NCI-H2081 treated with DMSO at 0.1 percent for 48 hours (cell line): Measurements from ENCODE around the gene BBC3.
"Not testable (repeated sequence)": the region's sequence is repeated elsewhere in the genome, so short reads cannot be mapped to it uniquely, and the experiment has no call there.

ENCODE experiments used
- DNase-seq: peaks from one replicate; lab custom pipeline; 2025; lab: John Stamatoyannopoulos, UW

BBC3 gene

DNA sequence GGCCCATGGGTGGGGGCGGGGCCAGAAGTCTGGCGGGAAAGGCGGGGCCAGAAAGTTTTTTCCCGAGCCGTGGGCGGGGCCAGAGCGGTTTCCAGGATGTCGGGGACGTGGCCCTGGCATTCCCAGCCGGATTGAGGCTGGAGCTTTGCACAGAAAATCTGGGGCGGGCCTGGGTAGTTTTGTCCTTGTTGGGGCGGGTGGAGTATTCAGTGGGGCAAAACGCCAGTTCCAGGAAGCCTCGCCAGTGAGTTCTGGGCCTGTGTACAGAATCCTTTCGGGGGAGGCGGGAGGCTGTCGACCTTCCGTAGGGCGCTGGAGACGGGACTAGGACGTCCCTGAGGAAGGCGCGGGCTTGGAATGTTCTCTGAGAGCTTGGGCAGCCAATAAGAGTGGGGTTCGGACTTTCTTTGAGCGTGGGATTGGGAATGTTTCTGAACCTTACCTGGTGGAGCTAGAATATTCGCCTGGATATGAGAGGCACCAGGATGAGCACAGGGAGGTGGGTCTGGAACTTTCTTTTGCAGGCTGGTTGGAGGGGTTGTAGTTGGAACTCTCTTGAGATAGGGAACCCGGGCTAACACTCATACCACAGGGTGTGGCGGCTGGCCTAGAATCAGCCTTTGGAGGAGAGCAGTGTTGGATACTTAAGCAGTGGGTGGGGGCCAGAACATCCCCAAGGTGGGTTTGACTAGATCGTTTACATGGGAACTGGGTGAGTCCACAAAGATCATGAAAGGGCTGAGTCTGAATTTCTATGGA is 26.6 kb upstream of the BBC3 start:
- DNase-seq, result no peak

DNA sequence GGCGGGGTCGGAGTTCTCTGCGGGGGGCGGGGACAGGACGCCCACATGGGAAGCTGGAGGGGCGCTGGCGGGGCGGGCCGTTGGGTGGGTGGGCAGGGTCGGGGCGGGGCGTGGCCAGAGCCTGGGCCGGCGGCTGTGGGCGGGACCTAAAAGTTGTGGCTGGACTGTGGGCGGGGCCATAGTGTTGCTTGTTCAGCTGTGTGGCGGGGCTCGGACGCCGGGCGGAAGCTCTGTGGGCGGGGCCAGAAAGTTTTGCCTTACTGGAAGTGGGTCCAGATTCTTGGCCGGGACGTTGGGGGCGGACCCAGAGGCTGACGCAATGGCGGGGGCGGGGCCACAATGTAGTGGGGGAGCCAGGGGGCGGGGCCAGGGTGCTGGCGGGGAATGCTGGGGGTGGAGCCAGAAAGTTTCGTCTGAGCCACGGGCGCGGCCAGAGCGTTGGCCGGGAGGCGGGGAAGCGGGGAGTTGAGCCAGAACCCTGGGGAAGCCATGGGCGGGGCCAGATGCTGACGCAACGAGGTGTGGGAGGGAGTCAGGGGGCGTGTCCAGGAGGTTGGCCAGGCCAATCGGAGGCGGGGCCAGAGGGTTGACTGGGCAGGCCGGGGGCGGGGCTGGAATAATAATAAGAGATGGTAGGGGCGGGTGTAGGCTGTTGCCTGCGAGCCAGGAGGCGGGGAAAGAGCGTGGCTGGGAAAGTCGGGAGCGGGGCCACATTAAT is 25.9 kb upstream of the BBC3 start:
- DNase-seq, result peak; percentile 88

DNA sequence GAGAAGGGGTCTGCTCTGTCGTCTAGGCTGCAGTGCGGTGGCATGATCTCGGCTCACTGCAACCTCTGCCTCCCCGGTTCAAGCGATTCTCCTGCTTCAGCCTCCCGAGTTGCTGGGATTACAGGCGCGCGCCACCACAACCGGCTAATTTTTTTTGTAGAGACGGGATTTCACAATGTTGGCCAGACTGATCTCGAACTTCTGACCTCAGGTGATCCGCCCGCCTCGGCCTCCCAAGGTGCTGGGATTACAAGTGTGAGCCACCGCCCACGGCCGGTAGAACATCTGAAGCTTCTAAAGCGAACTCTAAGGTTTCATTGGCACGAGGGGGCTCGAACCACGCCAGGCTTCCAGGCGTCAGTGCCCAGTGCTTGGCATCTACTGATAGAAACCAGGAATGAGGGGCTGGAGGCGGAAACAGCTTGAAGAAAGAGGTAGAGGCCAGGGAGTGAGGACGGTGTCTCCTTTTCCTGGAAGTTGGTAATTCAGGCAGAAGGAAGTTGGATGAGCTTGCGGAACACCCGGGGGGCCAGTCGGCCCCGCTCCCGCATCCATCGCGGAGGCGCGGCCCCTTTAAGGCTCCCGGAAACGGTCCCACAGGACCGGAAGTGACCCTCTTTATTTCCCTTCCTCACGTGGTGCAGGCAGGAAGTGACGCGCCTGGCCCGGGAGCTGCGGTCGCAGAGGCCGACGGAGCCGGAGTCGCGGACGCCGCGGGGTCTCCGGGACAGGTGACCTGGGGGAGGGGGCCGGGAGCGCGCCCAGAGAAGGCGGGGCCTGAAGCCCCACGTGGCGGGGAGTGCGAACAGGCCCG is 25.1 kb upstream of the BBC3 start, which contains the start of gene CCDC9:
Gene CCDC9 (plus strand): TSS at position 647 of the 814 bp plus-strand sequence. CDS start 1,876 bp downstream, outside the sequence.
- DNase-seq, result peak; percentile 87

DNA sequence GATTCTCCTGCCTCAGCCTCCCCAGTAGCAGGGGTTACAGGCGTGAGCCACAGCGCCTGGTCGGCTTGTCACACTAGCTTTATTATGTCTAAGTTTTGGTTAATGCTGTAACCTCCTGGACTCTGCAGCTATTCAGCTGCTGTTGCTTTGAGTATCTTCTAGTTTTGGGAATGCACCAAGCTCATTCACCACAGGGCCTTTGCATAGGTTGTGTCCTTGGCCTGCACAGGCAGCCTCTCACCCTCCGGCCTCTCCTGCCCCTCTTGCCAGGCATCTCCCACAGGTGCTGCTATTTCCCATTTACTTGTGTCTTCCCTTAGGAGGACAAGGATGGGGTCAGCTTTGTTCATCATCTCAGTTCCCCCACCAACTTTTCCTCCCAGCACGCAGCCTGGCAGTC is 23.0 kb upstream of the BBC3 start:
- no peak for DNase-seq

DNA sequence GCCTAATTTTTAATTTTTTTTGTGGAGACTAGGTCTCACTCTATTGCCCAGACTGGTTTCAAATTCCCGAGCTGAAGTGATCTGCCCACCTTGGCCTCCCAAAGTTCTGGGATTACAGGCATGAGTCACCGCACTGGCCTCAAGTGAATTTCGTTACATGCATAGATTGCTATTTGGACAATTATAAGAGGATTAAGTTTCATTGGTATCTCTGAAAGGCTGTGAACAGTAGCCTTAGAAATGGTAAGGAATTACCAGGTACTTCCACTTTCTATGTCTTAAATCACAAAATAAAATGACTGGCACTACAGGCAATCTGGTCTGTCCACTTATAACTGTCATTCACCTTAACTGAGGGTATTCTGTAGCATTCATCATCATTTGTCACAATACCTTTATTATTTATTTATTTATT is 22.5 kb upstream of the BBC3 start:
- no peak for DNase-seq

DNA sequence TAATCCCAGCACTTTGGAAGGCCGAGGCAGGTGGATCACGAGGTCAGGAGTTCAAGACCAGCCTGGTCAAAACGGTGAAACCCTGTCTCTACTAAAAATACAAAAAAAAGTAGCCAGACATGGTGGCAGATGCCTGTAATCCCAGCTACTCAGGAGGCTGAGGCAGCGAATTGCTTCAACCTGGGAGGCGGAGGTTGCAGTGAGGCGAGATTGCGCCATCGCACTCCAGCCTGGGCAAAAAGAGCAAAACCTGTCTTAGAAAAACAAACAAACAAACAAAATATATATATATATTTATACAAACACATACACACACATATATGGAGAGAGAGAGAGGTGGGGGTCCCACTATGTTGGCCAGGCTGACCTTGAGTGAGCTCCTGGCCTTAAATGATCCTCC is 22.0 kb upstream of the BBC3 start:
- not testable (repeated sequence) for DNase-seq

DNA sequence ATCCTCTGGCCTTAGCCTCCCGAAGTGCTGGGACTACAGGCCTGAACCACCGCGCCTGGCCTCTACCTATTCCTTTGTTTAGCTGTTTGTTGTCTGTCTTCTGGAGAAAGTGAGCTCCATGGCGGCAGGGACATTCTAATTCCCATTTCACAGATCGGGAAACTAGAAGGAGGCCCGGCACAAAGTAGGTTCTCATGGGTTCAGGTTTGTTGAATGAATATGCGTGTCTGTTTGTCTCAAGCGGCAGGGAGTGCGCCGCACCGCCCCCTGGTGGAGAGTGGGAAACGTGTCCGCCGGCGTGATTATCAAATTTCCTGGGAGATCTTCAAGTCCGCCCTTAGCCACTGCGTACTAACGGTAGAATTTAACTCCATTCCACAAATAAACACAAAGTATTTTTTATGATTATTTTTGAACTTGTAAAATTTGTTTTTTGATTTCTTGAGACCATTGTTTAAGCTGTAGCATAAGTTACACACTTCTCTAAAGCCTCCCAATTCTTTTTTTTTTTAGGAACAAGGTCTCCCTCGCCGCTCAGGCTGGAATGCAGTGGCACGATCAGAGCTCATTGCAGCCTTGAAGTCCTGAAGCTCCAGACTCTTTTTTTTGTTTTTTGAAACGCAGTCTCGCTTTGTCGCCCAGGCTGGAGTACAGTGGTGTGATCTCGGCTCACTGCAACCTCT is 16.4 kb upstream of the BBC3 start:
- DNase-seq, result no peak

DNA sequence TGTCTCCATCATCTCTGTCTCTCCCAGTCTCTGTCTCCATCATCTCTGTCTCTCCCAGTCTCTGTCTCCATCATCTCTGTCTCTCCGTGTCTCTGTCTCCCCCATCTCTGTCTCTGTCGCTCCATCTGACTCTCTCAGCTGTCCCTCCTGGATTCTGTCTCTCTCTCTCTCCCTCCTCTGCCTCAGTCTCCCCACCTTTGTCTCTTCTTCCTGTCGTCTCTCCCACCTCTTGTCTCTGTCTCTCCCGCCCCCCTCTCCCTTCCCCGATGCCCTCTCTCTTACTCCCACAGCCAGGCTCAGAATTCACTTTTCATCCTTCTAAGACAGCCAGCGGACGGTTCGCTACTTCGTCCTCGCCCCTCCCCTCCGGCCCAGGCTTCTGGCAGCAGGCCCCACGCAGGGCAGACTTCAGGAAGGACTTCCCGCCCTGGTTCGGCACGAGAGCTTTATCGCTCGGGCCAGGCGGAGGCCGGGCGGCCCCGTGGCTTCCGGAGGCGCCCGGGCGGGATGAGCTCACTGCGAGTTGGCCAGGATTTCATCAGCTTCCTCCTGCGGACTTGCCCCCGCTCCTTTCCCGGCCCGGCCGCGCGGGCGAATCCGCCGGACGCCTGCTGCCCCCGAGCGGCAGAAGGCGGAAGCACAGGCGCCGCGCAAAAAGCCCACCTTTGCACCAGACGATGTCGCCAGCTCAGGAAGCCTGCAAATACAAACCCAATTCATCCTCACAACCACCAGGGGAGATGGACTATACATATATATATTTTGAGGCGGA is 13.0 kb upstream of the BBC3 start:
- DNase-seq, result peak; percentile 49

DNA sequence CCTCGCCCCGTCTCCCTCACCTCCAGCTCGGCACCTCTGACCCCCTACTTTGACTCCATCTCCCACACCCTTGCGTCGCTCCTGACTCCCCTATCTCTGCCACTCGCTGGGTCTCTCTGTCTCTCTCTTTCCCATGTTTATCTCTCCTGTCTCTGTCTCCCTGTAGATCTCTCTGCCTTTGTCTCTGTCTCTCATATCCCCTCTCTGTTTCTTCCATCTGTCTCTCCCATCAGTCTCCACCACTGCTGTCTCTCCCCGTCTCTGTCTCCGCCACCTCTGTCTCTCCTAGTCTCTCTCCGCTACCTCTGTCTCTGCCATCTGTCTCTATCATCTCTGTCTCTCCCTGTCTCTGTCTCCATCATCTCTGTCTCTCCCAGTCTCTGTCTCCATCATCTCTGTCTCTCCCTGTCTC is 12.4 kb upstream of the BBC3 start:
- DNase-seq, result no peak

DNA sequence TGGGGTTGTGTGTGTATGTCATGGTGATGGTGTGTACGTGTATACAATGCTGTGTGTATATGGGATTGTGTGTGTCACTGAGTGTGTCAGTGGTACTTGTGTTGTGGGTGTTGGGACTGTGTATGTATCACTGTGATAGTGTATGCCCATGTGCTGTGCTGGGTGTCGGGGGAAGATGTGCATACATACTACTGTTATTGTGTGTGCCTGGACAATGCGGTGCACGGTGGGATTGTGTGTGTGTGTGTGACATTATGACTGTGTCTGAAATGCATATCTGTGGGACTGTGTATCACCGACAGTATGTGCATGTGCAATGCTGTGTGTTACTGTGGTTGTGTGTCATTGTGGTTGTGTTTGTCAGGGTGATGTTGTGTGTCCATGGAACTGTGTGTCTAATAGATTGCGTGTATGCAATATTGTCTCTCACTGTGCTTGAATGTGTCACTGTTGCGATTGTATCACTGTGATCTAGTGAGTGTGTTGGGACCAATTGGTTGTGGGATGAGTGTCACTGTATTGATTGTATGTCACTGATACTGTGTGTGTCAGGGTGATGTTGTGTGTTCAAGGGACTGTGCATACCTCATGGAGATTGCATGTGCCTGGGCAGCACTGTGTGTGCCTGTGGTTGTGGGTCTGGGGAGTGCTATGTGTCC is 11.0 kb upstream of the BBC3 start:
- no peak for DNase-seq

DNA sequence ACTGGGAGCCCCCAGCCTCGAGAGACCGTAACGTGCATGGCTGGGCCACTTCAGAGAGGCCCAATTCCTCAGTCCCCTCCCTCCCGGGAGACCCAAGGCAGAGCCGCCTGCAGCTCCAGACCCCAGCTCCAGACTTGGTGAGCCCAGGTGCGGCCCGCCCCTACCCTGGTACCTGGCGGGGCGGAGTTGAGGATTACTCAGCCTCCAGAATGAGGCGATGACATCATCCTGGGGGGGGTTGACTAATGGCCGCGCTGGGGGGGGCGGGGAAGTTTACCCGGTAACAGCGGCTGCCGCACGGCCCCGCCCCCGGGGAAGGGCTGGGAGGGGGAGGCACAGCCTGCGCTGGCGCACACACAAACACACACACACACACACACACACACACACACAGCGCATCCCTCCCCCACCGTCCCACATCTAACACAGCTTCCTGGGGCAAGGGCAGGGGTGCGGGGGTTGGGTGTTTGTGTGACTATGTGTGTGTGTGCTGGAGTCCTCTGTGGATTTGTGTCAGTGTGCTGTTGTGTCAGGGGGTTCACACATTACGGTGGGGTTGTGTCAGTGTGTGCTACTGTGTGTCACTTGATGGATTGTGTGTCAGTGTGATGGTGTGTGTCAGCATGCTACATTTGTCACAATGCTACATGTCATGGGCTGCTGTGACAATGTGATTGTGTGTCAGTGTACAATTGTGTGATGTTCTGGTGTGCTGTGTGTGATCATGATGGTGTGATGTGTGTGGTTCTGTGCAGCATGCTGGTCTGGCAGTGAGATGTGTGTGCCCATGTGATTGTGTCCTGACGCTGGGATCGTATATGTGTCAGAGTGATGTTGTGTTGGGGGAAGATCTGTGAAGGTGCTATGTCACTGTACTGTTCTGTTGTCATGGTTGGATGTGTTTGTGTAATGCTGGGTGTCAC is 10.3 kb upstream of the BBC3 start:
- no peak for DNase-seq

DNA sequence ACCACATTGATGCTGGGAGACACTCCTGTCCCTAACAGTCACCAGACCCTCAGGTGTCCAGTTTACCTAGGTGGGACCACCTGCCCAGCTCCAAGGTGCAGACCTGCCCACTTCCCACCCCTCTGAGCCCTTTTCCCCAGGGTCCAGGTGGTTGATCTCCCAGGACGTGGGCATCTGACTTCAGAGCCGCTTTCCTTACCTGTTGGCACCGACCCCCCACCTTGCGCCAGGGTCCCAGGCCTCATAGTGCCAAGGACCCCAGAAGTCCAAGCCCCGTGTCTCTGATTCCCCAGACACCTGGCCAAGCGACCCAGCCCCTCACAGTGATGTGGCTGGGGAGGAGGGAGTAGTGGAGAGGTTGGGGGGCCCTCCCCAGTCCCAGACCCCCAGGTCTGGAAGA is 9.6 kb upstream of the BBC3 start:
- DNase-seq, result no peak

DNA sequence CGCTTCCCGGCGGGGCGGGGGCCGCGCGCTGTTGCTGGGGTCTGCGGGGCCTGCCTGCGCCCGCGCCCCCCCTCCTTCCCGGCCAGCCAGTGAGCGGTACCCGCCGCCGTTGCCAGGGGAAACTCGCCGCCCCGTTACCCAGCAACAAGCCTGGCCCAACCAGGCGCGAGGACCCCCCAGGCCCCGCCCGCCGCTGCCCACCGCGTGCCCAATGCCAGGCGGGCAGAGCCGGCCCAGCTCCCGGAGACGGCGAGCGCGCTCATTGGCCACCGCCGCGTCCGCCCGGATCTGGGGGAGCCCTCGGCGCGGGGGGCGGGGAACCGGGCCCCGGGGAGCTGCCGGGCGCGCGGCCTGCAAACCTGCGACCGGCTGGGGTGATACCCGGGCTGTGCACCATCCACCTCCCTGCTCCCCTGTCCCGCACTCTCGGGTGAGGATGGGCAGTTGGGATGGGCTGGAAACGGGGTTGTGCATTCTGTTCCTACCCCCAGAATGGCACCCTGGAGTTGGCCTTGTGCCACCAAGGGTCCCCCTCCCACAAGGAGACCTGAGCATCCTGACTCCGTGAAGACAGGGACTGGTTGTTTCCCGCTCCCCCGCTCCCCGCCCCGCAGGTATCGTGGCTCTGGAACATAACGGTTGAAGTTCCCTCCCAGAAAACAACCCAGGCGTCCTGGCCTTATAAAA is 8.8 kb upstream of the BBC3 start:
- peak; percentile 9 for DNase-seq

DNA sequence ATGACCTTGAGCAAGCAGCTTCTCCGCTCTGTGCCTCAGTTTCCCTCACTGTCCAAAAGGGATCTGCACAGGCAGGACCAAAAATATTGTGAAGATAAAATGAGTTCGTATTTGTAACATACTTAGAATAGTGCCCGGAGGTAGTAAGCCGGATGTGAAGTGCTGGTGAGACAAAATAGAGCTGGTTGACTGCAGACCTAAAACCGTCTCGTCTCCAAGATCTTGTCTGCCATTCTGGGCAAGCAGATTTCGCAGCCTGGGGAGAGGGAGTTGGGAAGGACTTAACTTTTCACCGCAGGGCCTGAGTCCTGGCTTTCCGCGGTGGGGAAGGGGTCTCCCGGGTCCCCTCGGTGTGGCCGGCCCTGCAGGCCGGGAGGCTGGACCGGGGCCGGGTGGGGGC is 8.2 kb upstream of the BBC3 start:
- DNase-seq, result no peak

DNA sequence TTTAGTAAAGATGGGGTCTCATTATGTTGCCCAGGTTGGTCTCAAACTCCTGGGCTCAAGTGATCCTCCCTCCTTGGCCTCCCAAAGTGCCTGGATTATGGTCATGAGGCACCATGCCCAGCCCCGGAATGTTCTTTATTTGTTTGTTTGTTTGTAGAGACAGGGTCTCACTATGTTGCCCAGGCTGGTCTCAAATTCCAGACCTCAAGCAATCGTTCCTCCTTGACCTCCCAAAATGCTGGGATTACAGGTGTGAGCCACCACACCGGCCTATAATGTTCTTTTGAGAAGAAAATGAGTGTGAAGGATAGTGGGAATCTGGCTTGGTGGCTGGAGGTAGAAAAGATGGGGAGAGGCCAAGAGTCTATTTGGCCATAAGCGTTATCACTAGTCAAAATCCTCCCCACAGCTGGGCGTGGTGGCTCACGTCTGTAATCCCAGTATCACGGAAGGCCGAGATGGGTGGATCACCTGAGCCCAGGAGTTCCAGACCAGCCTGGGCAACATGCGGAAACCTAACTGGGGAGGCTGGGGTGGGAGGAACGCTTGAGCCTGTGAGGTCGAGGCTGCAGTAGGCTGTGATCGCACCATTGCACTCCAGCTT is 5.2 kb upstream of the BBC3 start:
- DNase-seq, result no peak

DNA sequence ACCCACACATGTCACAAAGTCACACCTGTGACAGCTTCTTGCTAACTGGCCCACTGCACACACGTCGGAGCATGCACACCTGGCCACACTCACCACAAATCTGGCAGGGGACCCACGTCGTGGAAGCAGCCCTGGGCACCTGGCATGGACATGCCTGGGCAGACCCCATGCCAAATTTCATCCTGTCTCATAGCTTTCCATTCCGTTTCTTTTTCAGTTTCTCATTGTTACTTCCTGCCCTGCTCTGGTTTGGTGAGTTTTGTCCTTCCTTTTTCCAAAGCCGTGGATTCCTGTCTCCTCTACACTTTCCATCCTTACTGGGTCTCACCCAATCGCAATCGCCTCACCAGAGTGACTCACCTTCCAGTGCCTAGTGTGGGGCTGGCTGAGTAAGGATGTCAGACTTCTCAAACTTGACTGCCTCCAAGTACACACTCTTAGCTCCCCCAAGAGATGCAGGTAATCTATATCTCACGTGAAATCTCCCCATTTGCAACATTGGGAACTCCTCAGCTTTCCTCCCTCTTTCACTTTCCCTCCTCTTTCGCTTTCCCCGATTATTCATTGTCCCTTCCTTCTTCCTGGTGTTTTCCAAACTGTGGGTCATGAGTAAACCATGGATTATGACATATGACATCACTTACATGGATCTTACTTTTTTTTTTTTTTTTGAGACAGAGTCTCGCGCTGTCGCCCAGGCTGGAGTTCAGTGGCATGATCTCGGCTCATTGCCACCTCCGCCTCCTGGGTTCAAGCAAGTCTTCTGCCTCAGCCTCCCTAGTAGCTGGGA is 1.6 kb upstream of the BBC3 start:
- no peak for DNase-seq

DNA sequence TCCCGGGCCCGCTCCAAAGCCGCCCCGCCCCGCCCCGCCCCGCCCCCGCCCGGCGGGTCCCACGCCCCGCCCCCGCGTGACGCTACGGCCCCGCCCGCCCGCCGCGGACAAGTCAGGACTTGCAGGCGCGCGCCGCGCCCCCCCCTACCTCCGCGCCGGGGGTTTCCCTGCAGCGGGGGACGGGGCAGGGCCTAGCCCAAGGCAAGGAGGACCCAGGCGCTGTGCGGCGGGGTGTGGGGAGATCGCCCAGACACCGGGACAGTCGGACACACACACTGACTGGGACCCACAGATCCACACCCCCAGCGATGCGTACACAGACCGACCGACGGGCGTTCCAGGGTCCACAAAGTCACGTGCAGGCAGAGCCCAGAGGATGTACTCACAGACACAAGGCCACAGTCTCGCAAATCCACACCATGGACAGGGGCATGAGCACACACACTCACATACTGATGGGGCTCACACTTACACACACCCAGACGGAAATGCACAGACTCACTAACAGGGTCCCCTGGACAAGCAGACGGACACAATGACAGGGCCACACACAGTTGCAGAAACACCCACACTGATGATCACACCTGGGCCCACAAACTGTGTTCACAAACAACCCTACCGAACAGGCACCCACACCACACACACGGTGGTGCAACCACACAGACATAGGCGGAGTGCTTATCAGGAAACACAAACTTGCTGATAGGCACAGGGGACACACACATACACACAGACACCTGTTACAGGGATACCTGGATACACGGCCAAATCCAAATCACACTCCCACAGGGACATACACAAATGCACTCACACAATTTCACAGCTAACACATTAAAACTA is 436 bp upstream of the BBC3 start:
- no peak for DNase-seq
